ENCODE results near the gene TP63. TPM values are rescaled to one million over a fixed set of nuclear protein-coding genes. Genes with fewer than 3 reads are reported as not detected.

The TP63 gene
- total and polyA plus RNA-seq, 2 experiments from 2014 or later = not detected

DNA sequence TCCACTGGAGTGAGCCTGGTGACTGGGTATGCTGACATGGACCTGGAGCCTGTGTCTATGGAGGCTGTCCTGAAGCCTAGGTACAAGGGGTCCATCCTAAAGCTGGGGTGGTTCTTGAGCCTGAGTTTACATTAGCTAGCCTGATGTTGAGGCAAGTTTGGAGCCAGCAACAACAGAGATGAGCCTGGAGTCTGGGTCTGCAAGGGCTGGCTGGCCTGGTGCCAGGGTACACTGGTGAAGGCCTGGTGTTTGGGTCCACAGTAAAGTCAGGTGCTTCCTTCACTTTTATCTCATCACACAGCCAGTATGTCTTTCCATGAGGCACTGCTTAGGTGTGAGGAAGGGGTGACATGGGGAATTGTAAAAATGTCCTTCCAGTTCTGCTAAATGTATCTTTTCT lies 49.5 kb downstream of the TP63 start:
- peaks cover under 1% of the 10 kb centered on the region; the same call in 1 of the 2 replicates for H3K4me1 ChIP-seq (ENCODE audit: insufficient read depth)
- DNase-seq (ENCODE audit: low spot score) = no peak
- no peak overlapping the region for H3K4me2 ChIP-seq
- H3K27me3 ChIP-seq (ENCODE audit: insufficient read depth) = no peaks in the 10 kb centered on the region
- no peak overlapping the region for H2AFZ ChIP-seq
- no peaks in the 10 kb centered on the region for H3K9me2 ChIP-seq (ENCODE audit: insufficient read depth)
- no peaks in the 10 kb centered on the region for H3K9me3 Mint-ChIP-seq
- H3K79me2 ChIP-seq (replicated peaks; ENCODE audit: insufficient read depth) = no peaks in the 10 kb centered on the region
- no peak overlapping the region for H3K27ac Mint-ChIP-seq
- H3K4me1 Mint-ChIP-seq = peaks cover 3% of the 10 kb centered on the region
- H3F3A ChIP-seq (replicated peaks; ENCODE audit: low read depth) = no peaks in the 10 kb centered on the region
- no peak for TF ChIP-seq CREB1 (CRISPR knock-in tag; IDR thresholded peaks at IDR 0.05; ENCODE audit: low read depth)
- TF ChIP-seq EZH2 (IDR thresholded peaks at IDR 0.05; ENCODE audit: low read depth, unreplicated experiment) = no peak
- TF ChIP-seq, protein P1, sequence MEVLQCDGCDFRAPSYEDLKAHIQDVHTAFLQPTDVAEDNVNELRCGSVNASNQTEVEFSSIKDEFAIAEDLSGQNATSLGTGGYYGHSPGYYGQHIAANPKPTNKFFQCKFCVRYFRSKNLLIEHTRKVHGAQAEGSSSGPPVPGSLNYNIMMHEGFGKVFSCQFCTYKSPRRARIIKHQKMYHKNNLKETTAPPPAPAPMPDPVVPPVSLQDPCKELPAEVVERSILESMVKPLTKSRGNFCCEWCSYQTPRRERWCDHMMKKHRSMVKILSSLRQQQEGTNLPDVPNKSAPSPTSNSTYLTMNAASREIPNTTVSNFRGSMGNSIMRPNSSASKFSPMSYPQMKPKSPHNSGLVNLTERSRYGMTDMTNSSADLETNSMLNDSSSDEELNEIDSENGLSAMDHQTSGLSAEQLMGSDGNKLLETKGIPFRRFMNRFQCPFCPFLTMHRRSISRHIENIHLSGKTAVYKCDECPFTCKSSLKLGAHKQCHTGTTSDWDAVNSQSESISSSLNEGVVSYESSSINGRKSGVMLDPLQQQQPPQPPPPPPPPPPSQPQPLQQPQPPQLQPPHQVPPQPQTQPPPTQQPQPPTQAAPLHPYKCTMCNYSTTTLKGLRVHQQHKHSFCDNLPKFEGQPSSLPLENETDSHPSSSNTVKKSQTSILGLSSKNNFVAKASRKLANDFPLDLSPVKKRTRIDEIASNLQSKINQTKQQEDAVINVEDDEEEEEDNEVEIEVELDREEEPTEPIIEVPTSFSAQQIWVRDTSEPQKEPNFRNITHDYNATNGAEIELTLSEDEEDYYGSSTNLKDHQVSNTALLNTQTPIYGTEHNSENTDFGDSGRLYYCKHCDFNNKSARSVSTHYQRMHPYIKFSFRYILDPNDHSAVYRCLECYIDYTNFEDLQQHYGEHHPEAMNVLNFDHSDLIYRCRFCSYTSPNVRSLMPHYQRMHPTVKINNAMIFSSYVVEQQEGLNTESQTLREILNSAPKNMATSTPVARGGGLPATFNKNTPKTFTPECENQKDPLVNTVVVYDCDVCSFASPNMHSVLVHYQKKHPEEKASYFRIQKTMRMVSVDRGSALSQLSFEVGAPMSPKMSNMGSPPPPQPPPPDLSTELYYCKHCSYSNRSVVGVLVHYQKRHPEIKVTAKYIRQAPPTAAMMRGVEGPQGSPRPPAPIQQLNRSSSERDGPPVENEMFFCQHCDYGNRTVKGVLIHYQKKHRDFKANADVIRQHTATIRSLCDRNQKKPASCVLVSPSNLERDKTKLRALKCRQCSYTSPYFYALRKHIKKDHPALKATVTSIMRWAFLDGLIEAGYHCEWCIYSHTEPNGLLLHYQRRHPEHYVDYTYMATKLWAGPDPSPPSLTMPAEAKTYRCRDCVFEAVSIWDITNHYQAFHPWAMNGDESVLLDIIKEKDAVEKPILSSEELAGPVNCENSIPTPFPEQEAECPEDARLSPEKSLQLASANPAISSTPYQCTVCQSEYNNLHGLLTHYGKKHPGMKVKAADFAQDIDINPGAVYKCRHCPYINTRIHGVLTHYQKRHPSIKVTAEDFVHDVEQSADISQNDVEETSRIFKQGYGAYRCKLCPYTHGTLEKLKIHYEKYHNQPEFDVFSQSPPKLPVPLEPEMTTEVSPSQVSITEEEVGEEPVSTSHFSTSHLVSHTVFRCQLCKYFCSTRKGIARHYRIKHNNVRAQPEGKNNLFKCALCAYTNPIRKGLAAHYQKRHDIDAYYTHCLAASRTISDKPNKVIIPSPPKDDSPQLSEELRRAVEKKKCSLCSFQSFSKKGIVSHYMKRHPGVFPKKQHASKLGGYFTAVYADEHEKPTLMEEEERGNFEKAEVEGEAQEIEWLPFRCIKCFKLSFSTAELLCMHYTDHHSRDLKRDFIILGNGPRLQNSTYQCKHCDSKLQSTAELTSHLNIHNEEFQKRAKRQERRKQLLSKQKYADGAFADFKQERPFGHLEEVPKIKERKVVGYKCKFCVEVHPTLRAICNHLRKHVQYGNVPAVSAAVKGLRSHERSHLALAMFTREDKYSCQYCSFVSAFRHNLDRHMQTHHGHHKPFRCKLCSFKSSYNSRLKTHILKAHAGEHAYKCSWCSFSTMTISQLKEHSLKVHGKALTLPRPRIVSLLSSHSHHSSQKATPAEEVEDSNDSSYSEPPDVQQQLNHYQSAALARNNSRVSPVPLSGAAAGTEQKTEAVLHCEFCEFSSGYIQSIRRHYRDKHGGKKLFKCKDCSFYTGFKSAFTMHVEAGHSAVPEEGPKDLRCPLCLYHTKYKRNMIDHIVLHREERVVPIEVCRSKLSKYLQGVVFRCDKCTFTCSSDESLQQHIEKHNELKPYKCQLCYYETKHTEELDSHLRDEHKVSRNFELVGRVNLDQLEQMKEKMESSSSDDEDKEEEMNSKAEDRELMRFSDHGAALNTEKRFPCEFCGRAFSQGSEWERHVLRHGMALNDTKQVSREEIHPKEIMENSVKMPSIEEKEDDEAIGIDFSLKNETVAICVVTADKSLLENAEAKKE (CRISPR knock-in tag; IDR thresholded peaks at IDR 0.05) = no peak
- TF ChIP-seq, protein P2, sequence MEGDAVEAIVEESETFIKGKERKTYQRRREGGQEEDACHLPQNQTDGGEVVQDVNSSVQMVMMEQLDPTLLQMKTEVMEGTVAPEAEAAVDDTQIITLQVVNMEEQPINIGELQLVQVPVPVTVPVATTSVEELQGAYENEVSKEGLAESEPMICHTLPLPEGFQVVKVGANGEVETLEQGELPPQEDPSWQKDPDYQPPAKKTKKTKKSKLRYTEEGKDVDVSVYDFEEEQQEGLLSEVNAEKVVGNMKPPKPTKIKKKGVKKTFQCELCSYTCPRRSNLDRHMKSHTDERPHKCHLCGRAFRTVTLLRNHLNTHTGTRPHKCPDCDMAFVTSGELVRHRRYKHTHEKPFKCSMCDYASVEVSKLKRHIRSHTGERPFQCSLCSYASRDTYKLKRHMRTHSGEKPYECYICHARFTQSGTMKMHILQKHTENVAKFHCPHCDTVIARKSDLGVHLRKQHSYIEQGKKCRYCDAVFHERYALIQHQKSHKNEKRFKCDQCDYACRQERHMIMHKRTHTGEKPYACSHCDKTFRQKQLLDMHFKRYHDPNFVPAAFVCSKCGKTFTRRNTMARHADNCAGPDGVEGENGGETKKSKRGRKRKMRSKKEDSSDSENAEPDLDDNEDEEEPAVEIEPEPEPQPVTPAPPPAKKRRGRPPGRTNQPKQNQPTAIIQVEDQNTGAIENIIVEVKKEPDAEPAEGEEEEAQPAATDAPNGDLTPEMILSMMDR (conservative IDR thresholded peaks at IDR 0.05; ENCODE audit: low read depth in 2 of 2) = no peak
- TF ChIP-seq POLR2AphosphoS5 (IDR thresholded peaks at IDR 0.05; ENCODE audit: low read depth) = no peak
- no peak for TF ChIP-seq EZH2phosphoT487 (IDR thresholded peaks at IDR 0.05; ENCODE audit: unreplicated experiment)
- no peak for TF ChIP-seq ZNF331 (CRISPR knock-in tag; IDR thresholded peaks at IDR 0.05; ENCODE audit: low read depth)
- TF ChIP-seq STAT1 (IDR thresholded peaks at IDR 0.05; ENCODE audit: unreplicated experiment) = no peak
- no peak for TF ChIP-seq JUNB (IDR thresholded peaks at IDR 0.05; ENCODE audit: unreplicated experiment)
- TF ChIP-seq NANOG (IDR thresholded peaks at IDR 0.05; ENCODE audit: borderline replicate concordance) = no peak
- TF ChIP-seq, protein P3, sequence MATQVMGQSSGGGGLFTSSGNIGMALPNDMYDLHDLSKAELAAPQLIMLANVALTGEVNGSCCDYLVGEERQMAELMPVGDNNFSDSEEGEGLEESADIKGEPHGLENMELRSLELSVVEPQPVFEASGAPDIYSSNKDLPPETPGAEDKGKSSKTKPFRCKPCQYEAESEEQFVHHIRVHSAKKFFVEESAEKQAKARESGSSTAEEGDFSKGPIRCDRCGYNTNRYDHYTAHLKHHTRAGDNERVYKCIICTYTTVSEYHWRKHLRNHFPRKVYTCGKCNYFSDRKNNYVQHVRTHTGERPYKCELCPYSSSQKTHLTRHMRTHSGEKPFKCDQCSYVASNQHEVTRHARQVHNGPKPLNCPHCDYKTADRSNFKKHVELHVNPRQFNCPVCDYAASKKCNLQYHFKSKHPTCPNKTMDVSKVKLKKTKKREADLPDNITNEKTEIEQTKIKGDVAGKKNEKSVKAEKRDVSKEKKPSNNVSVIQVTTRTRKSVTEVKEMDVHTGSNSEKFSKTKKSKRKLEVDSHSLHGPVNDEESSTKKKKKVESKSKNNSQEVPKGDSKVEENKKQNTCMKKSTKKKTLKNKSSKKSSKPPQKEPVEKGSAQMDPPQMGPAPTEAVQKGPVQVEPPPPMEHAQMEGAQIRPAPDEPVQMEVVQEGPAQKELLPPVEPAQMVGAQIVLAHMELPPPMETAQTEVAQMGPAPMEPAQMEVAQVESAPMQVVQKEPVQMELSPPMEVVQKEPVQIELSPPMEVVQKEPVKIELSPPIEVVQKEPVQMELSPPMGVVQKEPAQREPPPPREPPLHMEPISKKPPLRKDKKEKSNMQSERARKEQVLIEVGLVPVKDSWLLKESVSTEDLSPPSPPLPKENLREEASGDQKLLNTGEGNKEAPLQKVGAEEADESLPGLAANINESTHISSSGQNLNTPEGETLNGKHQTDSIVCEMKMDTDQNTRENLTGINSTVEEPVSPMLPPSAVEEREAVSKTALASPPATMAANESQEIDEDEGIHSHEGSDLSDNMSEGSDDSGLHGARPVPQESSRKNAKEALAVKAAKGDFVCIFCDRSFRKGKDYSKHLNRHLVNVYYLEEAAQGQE (IDR thresholded peaks at IDR 0.05; ENCODE audit: unreplicated experiment) = no peak
- TF ChIP-seq, protein P4, sequence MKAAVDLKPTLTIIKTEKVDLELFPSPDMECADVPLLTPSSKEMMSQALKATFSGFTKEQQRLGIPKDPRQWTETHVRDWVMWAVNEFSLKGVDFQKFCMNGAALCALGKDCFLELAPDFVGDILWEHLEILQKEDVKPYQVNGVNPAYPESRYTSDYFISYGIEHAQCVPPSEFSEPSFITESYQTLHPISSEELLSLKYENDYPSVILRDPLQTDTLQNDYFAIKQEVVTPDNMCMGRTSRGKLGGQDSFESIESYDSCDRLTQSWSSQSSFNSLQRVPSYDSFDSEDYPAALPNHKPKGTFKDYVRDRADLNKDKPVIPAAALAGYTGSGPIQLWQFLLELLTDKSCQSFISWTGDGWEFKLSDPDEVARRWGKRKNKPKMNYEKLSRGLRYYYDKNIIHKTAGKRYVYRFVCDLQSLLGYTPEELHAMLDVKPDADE (IDR thresholded peaks at IDR 0.05) = no peak
- TF ChIP-seq ZNF114 (CRISPR knock-in tag; IDR thresholded peaks at IDR 0.05) = no peak
- no peaks in the 10 kb centered on the region for H4K20me1 ChIP-seq (replicated peaks; ENCODE audit: insufficient read depth)
- no peak overlapping the region for H3K4me3 Mint-ChIP-seq
- H3K27me3 Mint-ChIP-seq (ENCODE audit: insufficient read depth, low read depth, poor library complexity) = peaks cover 5% of the 10 kb centered on the region
- no peak overlapping the region for H3K27ac ChIP-seq (ENCODE audit: low read depth)
- H3K36me3 Mint-ChIP-seq (ENCODE audit: low read depth) = no peaks in the 10 kb centered on the region
- H3K4me3 ChIP-seq = no peak overlapping the region
- no peaks in the 10 kb centered on the region for H3K36me3 ChIP-seq (ENCODE audit: insufficient read depth)
- no peak for ATAC-seq

Measured in GM23338 (cell line).